Heart left ventricle (tissue), 16 donors: ENCODE data around the gene OR8S1. TPM values are rescaled to one million over a fixed set of nuclear protein-coding genes. Genes with fewer than 3 reads are reported as not detected.

Source experiments
- ATAC-seq, 4 donors: fragments of 200-7000 bp; cut with Tn5 transposase; one replicate each; pipeline ENCODE4 v1.9.1; 2020 to 2022; ENCODE audit warnings: moderate library complexity in 4 of 4, mild to moderate bottlenecking in 3 of 4, moderate number of reproducible peaks in 1 of 4
- DNase-seq, 5 donors: peaks; one replicate each; pipeline ENCODE4 v3.0.0-alpha.2; 2020
- H3K27ac ChIP-seq, 12 donors: fragments of 200-600 bp; sonication (generic) in 4 of 12; one replicate each; pipeline versions ENCODE4 v1.5.0 to v1.8.0; 2016 to 2022; ENCODE audit warnings: mild to moderate bottlenecking in 2 of 12
- H3K27me3 ChIP-seq, 9 donors: fragments of 200-600 bp; sonication (generic) in 2 of 9; one replicate each; pipeline versions ENCODE4 v1.5.1 to v1.8.0; 2016 to 2022; ENCODE audit warnings: mild to moderate bottlenecking in 3 of 9
- H3K36me3 ChIP-seq, 9 donors: fragments of 200-600 bp; sonication (generic) in 2 of 9; one replicate each; pipeline versions ENCODE4 v1.5.0 to v1.8.0; 2018 to 2022; ENCODE audit warnings: mild to moderate bottlenecking in 2 of 9
- H3K4me1 ChIP-seq, 12 donors: fragments of 200-600 bp; sonication (generic) in 4 of 12; one replicate each; pipeline versions ENCODE4 v1.5.0 to v1.8.0; 2016 to 2022; ENCODE audit warnings: mild to moderate bottlenecking in 3 of 12
- H3K4me3 ChIP-seq, 12 donors: fragments of 200-600 bp; sonication (generic) in 4 of 12; one replicate each; pipeline versions ENCODE4 v1.5.0 to v1.8.0; 2017 to 2022; ENCODE audit warnings: mild to moderate bottlenecking in 9 of 12, moderate library complexity in 4 of 12
- H3K9me3 ChIP-seq, 12 donors: fragments of 200-600 bp; sonication (generic) in 4 of 12; one replicate each; pipeline versions ENCODE4 v1.5.0 to v1.8.0; 2016 to 2022; ENCODE audit warnings: mild to moderate bottlenecking in 1 of 12
- POLR2A ChIP-seq, 2 donors: fragments of 450-650 bp; IDR thresholded peaks; one replicate each; pipeline ENCODE4 v1.6.1; 2017; ENCODE audit warnings: antibody characterized with exemption in 2 of 2, mild to moderate bottlenecking in 2 of 2, moderate library complexity in 2 of 2
- WGBS, 4 donors: extraction: QIAGEN DNeasy Blood & Tissue Kit in 2 of 4; methylation state at CpG; one replicate each; pipeline versions ENCODE4 v1.1.5 to v1.1.7; 2013 to 2018; 5-methylcytosine and 5-hydroxymethylcytosine counted together
- intact Hi-C, 10 donors: fragments of 100-400 bp; cut with DNase I; formaldehyde crosslinking; loops; one replicate each; pipeline versions ENCODE4 v1.11.1 to v1.14.2; 2022
- long read RNA-seq, 3 donors: library from polyadenylated mRNA; unstranded; transcript quantifications; one replicate each; pipeline ENCODE4 v2.0.0, GENCODE V29; 2020 to 2021
- polyA plus RNA-seq, 2 donors: library from polyadenylated mRNA; stranded (reverse); fragments of 200-250 nt; gene quantifications; one replicate each; pipeline ENCODE4 v1.2.3, GENCODE V29; 2013
- total RNA-seq, 9 donors: library from RNA; depleted of rRNA in 2 of 9; stranded (reverse); fragments of >200 nt in 2 of 9; fragmentation: NEBNext Ultra II Directional in 3 of 9; extraction: Animal tissue kit (Norgen Biotek cat#: 25700) in 3 of 9; gene quantifications; one replicate each; pipeline versions ENCODE4 v1.1.0 to v1.2.4, GENCODE V29; 2016 to 2023
- TF ChIP-seq, protein P1 (sequence below), 12 donors: fragments of 200-600 bp; sonication (generic) in 4 of 12; IDR thresholded peaks; one replicate each; pipeline versions ENCODE4 v1.5.0 to v1.8.0; 2018 to 2022; ENCODE audit warnings: antibody characterized with exemption in 12 of 12, mild to moderate bottlenecking in 5 of 12
- donor health status: ischemic (EF 13 %, LVEDD 7.1; RV severe dilation, severe dysfunction).
- donor health status: healthy with polysubstance abuse.
- donor health status: DM: no; HTN: yes; CAD: no.
- donor health status: DM: no; HTN: no; CAD: no.
- donor health status: ischemic (EF 25% LVEDD 6.9; RV normal size, moderate dysfunction).
- donor health status: ischemic (EF 25% LVEDD 5.7; RV mildly dilated, moderate dysfunction).
- donor health status: healthy.
- donor health status: DM: yes; HTN: yes; CAD: no.
- donor health status: ischemic (EF 35%, LVEDD 5.7; RV mildly dilated, moderate dysfunction).
- donor health status: nonischemic (EF 11% LVEDD 7.7; RV severe dilation, severe dysfunction).
- donor health status: DM: yes; HTN: yes; CAD: no.
- donor health status: PGD.
- donor health status: ischemic (EF 29% LVEDD 5.4; RV normal size, mild dysfunction).
- donor health status: nonischemic (EF 23%, LVEDD 6.1; RV moderate dilation, normal function).

OR8S1 gene, protein sequence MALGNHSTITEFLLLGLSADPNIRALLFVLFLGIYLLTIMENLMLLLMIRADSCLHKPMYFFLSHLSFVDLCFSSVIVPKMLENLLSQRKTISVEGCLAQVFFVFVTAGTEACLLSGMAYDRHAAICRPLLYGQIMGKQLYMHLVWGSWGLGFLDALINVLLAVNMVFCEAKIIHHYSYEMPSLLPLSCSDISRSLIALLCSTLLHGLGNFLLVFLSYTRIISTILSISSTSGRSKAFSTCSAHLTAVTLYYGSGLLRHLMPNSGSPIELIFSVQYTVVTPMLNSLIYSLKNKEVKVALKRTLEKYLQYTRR
- total RNA-seq (not detected), polyA plus RNA-seq (not detected)
- long read RNA-seq, donor 1, result 0 reads
- long read RNA-seq, donor 2, result 0 reads
- long read RNA-seq, donor 3, result 0 reads

DNA sequence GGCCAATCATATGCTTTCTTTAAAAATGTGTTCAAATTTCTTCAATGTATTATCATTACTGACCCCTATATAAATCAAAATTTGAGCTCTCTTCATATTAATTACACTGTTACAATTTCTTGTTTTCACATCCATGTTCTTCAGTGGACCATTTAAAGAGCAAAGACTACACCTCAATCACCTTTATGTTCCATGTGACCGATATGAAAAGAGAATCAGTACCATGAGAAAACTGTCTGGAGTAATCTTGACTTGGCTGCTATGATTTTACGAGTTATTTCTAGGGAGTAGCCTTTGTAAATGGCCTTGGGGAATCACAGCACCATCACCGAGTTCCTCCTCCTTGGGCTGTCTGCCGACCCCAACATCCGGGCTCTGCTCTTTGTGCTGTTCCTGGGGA is at the start of gene OR8S1:
TSS of gene OR8S1 (plus strand) at position 301 of the 400 bp plus-strand sequence. CDS start at position 301, 0 bp downstream.
- Histone ChIP-seq H3K9me3 (no peaks in the 10 kb centered on the region), H3K4me3 (no peak within 1 kb of the TSS), H3K4me1 (peaks cover 0 to 5% (median 0%) of the 10 kb centered on the region in 12 donors), H3K27me3 (no peaks in the 10 kb centered on the region), H3K27ac (no peak within 1 kb of the TSS), H3K36me3 (no peaks in the 10 kb centered on the region)
- 75 to 92% (median 80%) methylated on average over 5 of the region's 5 CpGs for WGBS, 4 donors
- intact Hi-C loops, result no loop called here
- no peak for DNase-seq
- ATAC-seq, result no peak
- TF ChIP-seq, protein P1, sequence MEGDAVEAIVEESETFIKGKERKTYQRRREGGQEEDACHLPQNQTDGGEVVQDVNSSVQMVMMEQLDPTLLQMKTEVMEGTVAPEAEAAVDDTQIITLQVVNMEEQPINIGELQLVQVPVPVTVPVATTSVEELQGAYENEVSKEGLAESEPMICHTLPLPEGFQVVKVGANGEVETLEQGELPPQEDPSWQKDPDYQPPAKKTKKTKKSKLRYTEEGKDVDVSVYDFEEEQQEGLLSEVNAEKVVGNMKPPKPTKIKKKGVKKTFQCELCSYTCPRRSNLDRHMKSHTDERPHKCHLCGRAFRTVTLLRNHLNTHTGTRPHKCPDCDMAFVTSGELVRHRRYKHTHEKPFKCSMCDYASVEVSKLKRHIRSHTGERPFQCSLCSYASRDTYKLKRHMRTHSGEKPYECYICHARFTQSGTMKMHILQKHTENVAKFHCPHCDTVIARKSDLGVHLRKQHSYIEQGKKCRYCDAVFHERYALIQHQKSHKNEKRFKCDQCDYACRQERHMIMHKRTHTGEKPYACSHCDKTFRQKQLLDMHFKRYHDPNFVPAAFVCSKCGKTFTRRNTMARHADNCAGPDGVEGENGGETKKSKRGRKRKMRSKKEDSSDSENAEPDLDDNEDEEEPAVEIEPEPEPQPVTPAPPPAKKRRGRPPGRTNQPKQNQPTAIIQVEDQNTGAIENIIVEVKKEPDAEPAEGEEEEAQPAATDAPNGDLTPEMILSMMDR (IDR thresholded peaks at IDR 0.05), result no peak
- no peak for TF ChIP-seq POLR2A (IDR thresholded peaks at IDR 0.05)

DNA sequence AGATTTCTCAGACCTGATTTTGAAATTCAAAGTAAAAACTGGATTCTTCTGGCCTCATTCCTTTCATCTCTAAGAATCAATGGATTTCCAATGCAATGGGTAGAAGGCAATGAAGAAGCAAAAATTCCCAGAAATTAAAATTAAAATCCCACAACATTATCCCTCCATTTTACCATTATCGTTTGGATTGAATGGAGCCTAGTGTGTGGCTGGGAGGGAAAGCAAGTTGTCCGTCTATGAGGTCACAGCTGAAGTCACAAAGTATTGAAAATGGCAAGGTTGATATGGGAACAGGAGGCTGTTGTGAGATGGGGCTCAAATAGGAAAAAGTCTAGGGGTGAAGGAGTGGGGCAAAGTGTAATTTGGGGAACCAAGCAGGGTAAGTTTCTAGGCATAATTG is 43.2 kb upstream of the OR8S1 start, which contains the start of gene C12orf54:
TSS of gene C12orf54 (plus strand) at position 301 of the 400 bp plus-strand sequence. CDS start 799 bp downstream, outside the sequence.
- ATAC-seq, result no peak
- WGBS, 4 donors, result 83 to 92% (median 87%) methylated on average over 2 of the region's 2 CpGs
- intact Hi-C loops, result no loop called here

DNA sequence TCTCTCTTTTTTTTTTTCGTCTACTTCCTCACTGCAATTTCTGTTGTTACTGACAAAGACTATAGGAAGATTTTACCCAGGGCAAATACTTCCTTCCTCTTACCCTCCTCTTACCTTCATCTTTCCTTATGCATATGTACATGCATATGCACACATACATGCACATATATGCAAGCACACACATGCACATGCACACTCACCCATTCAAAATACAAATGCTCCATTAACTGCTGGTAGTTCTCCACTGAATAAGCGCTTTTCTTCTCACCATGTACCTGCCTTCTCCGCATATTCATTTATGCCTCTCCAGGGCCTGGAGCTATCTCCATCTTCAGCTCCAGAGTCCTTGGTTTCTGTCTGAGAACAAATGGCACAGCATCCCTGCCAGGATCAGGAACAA is 42.5 kb upstream of the OR8S1 start:
- H3K4me3 ChIP-seq, result no peak overlapping the region
- DNase-seq, result no peak
- H3K4me1 ChIP-seq, result no peaks in the 10 kb centered on the region
- H3K27me3 ChIP-seq, result no peaks in the 10 kb centered on the region
- H3K9me3 ChIP-seq, result peaks cover 0 to 7% (median 0%) of the 10 kb centered on the region in 12 donors
- TF ChIP-seq, protein P1 (IDR thresholded peaks at IDR 0.05), result no peak
- TF ChIP-seq POLR2A (IDR thresholded peaks at IDR 0.05), result no peak
- H3K27ac ChIP-seq, result no peak overlapping the region
- ATAC-seq, result no peak
- WGBS, 4 donors, result 82 to 87% (median 86%) methylated on average over 3 of the region's 3 CpGs
- H3K36me3 ChIP-seq, result no peaks in the 10 kb centered on the region
- intact Hi-C loops, result no loop called here

More for the DNA sequence above, 43.2 kb upstream of the OR8S1 start, which contains the start of gene C12orf54:
- H3K9me3 ChIP-seq, result peaks cover 0 to 7% (median 0%) of the 10 kb centered on the region in 12 donors
- no peak within 1 kb of the TSS for H3K4me3 ChIP-seq
- TF ChIP-seq POLR2A (IDR thresholded peaks at IDR 0.05), result no peak
- TF ChIP-seq, protein P1 (IDR thresholded peaks at IDR 0.05), result no peak
- no peak for DNase-seq
- no peak within 1 kb of the TSS for H3K27ac ChIP-seq
- no peaks in the 10 kb centered on the region for H3K27me3 ChIP-seq
- no peaks in the 10 kb centered on the region for H3K4me1 ChIP-seq
- H3K36me3 ChIP-seq, result no peaks in the 10 kb centered on the region

DNA sequence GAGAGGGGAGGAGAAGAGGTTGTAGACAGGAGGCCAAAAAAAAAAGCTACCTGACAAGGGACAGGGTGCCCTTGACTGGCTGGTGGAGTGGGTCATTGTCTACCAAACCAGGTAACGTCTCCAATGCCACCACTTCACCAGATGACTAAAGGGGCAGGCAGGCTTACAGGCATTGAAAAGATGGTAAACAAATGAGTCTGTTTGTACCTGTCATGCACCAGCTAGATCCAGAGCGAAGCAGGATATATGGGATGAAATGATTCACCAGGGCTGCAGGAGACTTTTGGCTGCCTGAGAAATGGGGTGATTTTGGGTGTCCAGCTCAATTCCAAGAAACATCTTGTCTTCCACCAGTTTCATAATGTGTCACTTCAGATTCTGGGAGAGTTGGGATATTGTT is 39.2 kb upstream of the OR8S1 start:
- DNase-seq, result no peak
- intact Hi-C loops, result no loop called here
- TF ChIP-seq, protein P1 (IDR thresholded peaks at IDR 0.05), result no peak
- no peak for TF ChIP-seq POLR2A (IDR thresholded peaks at IDR 0.05)
- H3K36me3 ChIP-seq, result no peaks in the 10 kb centered on the region
- no peak for ATAC-seq
- H3K4me1 ChIP-seq, result no peaks in the 10 kb centered on the region
- H3K27ac ChIP-seq, result no peak overlapping the region
- H3K27me3 ChIP-seq, result no peaks in the 10 kb centered on the region
- H3K4me3 ChIP-seq, result no peak overlapping the region
- 66 to 87% (median 79%) methylated on average over 2 of the region's 2 CpGs for WGBS, 4 donors
- no peaks in the 10 kb centered on the region for H3K9me3 ChIP-seq
